B cell (primary cell): ENCODE measurements around the gene BAG3. TPM values are rescaled to one million over a fixed set of nuclear protein-coding genes. Genes with fewer than 3 reads are reported as not detected.

Experiments used
- ATAC-seq: fragments of 200-7000 bp; cut with Tn5 transposase; one replicate; pipeline ENCODE4 v1.10.0; 2021; ENCODE audit warnings: low read depth, mild to moderate bottlenecking, moderate number of reproducible peaks, moderate library complexity
- CTCF ChIA-PET: fragments of 350-600 bp; sonication (Branson Sonifier 250); formaldehyde crosslinking; loops from one replicate; lab custom pipeline; 2021; ENCODE audit warnings: antibody characterized with exemption, inconsistent platforms; lab: Charles Lee
- POLR2A ChIA-PET: fragments of 350-600 bp; sonication (Branson Sonifier 250); formaldehyde crosslinking; loops from one replicate; lab custom pipeline; 2021; ENCODE audit warnings: antibody characterized with exemption; lab: Charles Lee
- DNase-seq: peaks from one replicate; pipeline ENCODE4 v3.0.0; 2013
- H2AFZ ChIP-seq: 2 replicates; pipeline ENCODE4 v1.6.1; 2012; ENCODE audit warnings: mild to moderate bottlenecking, low read depth, low read length; ENCODE audit not compliant: insufficient read depth, poor library complexity, severe bottlenecking
- H3K27ac ChIP-seq, 2 donors: 1 replicate in 1 of 2; 2 replicates in 1 of 2; pipeline ENCODE4 v1.5.1; 2012 to 2013; ENCODE audit warnings: low read length in 2 of 2, mild to moderate bottlenecking in 2 of 2, moderate library complexity in 1 of 2
- H3K27me3 ChIP-seq, 4 experiments: fragments of 200-600 bp in 1 of 4; sonication (generic) in 1 of 4; replicated peaks in 1 of 4; 1 replicate in 2 of 4; 2 replicates in 2 of 4; pipeline versions ENCODE4 v1.6.1 to v1.7.0; 2013 to 2016; ENCODE audit warnings: low read length in 3 of 4, mild to moderate bottlenecking in 2 of 4, mixed read lengths in 1 of 4, moderate library complexity in 1 of 4; ENCODE audit not compliant: insufficient read depth in 4 of 4, control insufficient read depth in 3 of 4; ENCODE audit errors: control extremely low read depth in 1 of 4
- H3K36me3 ChIP-seq, 2 experiments: replicated peaks in 1 of 2; 1 replicate in 1 of 2; 2 replicates in 1 of 2; pipeline versions ENCODE4 v1.6.1 to v1.7.1; 2013; ENCODE audit warnings: low read length in 1 of 2; ENCODE audit not compliant: insufficient read depth in 2 of 2, control insufficient read depth in 1 of 2; ENCODE audit errors: control extremely low read depth in 1 of 2, extremely low read depth in 1 of 2
- H3K4me1 ChIP-seq, 2 donors: fragments of 200-600 bp in 1 of 2; sonication (generic) in 1 of 2; 1 replicate in 1 of 2; 2 replicates in 1 of 2; pipeline versions ENCODE4 v1.5.1 to v1.6.1; 2013 to 2017; ENCODE audit warnings: low read length in 2 of 2; ENCODE audit not compliant: control insufficient read depth in 2 of 2, insufficient read depth in 2 of 2
- H3K4me2 ChIP-seq: replicated peaks from 2 replicates; pipeline ENCODE3; 2012; ENCODE audit warnings: mild to moderate bottlenecking, low read depth, low read length; ENCODE audit not compliant: poor library complexity, severe bottlenecking
- H3K4me3 ChIP-seq, 5 experiments: fragments of 200-600 bp in 1 of 5; sonication (generic) in 1 of 5; 1 replicate in 3 of 5; 2 replicates in 2 of 5; pipeline versions ENCODE4 v1.5.1 to v1.7.0; 2011 to 2016; ENCODE audit warnings: low read length in 4 of 5, mild to moderate bottlenecking in 4 of 5, low read depth in 2 of 5, control low read depth in 1 of 5, moderate library complexity in 1 of 5; ENCODE audit not compliant: insufficient read depth in 1 of 5; ENCODE audit errors: control extremely low read depth in 1 of 5, extremely low read depth in 1 of 5
- H3K79me2 ChIP-seq: fragments of 200-600 bp; sonication (generic); one replicate; pipeline ENCODE4 v1.6.0; 2016; ENCODE audit warnings: low read length; ENCODE audit not compliant: control insufficient read depth, insufficient read depth
- H3K9ac ChIP-seq: fragments of 200-600 bp; sonication (generic); 2 replicates; pipeline ENCODE4 v1.6.1; 2017; ENCODE audit warnings: mild to moderate bottlenecking, low read length, moderate library complexity
- H3K9me3 ChIP-seq, 3 donors: one replicate each; pipeline versions ENCODE4 v1.6.1 to v1.7.1; 2013; ENCODE audit warnings: low read length in 2 of 3; ENCODE audit not compliant: control insufficient read depth in 2 of 3, insufficient read depth in 1 of 3; ENCODE audit errors: control extremely low read depth in 1 of 3
- H4K20me1 ChIP-seq: 2 replicates; pipeline ENCODE4 v1.6.0; 2012; ENCODE audit warnings: mild to moderate bottlenecking, low read length; ENCODE audit not compliant: insufficient read depth, control insufficient read depth, poor library complexity, severe bottlenecking
- H3K27ac Mint-ChIP-seq: one replicate; pipeline ENCODE4 v1.8.0; 2021; ENCODE audit warnings: mixed read lengths
- H3K27me3 Mint-ChIP-seq: one replicate; pipeline ENCODE4 v1.8.0; 2021; ENCODE audit warnings: mixed read lengths
- H3K4me1 Mint-ChIP-seq: one replicate; pipeline ENCODE4 v1.8.0; 2021; ENCODE audit warnings: mixed read lengths
- H3K4me3 Mint-ChIP-seq: one replicate; pipeline ENCODE4 v1.8.0; 2021; ENCODE audit warnings: mixed read lengths
- H3K9me3 Mint-ChIP-seq: one replicate; pipeline ENCODE4 v1.8.0; 2022; ENCODE audit warnings: mixed read lengths; ENCODE audit not compliant: insufficient read depth
- EZH2 ChIP-seq: IDR thresholded peaks from 2 replicates; pipeline ENCODE4 v1.6.1; 2012; ENCODE audit warnings: borderline replicate concordance, low read depth, mild to moderate bottlenecking, moderate library complexity, low read length; ENCODE audit not compliant: insufficient read depth, poor library complexity, severe bottlenecking
- WGBS: methylation state at CpG from one replicate; pipeline ENCODE4 v1.1.5; 2013; ENCODE audit warnings: missing lambda C conversion rate; ENCODE audit not compliant: insufficient coverage; 5-methylcytosine and 5-hydroxymethylcytosine counted together
- intact Hi-C: fragments of 100-400 bp; cut with micrococcal nuclease; formaldehyde crosslinking; loops from one replicate; pipeline ENCODE4 v1.10.0; 2022
- polyA plus RNA-seq: library from polyadenylated mRNA; depleted of rRNA; stranded (reverse); fragments of >200 nt; gene quantifications from 2 replicates; pipeline ENCODE4 v1.2.3, GENCODE V29; 2012
- total RNA-seq, 2 donors: library from RNA; stranded (reverse); fragments of 120-200 nt in 1 of 2; gene quantifications; 1 replicate in 1 of 2; 2 replicates in 1 of 2; pipeline versions ENCODE4 v1.2.3 to v1.2.4, GENCODE V29; 2013 to 2022
- TF ChIP-seq, protein P1 (sequence below): fragments of 200-600 bp; IDR thresholded peaks from one replicate; pipeline ENCODE4 v1.8.0; 2022; ENCODE audit warnings: antibody characterized with exemption, mild to moderate bottlenecking

Gene BAG3
- total and polyA plus RNA-seq, 2 donors (not counting 1 experiment from before 2014, with no cell fraction given), result 3.9 to 7.4 TPM

DNA sequence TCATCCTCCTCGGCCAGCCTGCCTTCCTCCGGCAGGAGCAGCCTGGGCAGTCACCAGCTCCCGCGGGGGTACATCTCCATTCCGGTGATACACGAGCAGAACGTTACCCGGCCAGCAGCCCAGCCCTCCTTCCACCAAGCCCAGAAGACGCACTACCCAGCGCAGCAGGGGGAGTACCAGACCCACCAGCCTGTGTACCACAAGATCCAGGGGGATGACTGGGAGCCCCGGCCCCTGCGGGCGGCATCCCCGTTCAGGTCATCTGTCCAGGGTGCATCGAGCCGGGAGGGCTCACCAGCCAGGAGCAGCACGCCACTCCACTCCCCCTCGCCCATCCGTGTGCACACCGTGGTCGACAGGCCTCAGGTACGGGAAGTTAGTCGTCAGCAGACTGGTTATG is 21.1 kb downstream of the BAG3 start:
- Histone ChIP-seq H3K9me3 (peaks cover 0 to 2% (median 0%) of the 10 kb centered on the region in 3 donors), H3K27ac (no peak overlapping the region), H2AFZ (no peak overlapping the region), H3K4me3 (no peak overlapping the region), H4K20me1 (no peaks in the 10 kb centered on the region), H3K36me3 (no peaks in the 10 kb centered on the region), H3K4me2 (no peak overlapping the region), H3K79me2 (no peaks in the 10 kb centered on the region), H3K4me1 (peaks cover 0 to 5% of the 10 kb centered on the region in 2 donors), H3K9ac (no peak overlapping the region), H3K27me3 (no peaks in the 10 kb centered on the region)
- no peaks in the 10 kb centered on the region for H3K9me3 Mint-ChIP-seq
- ATAC-seq, result no peak
- H3K27ac Mint-ChIP-seq, result no peak overlapping the region
- intact Hi-C loops, result no loop called here
- CTCF ChIA-PET, result no interaction called here
- no peak for TF ChIP-seq EZH2
- TF ChIP-seq, protein P1, sequence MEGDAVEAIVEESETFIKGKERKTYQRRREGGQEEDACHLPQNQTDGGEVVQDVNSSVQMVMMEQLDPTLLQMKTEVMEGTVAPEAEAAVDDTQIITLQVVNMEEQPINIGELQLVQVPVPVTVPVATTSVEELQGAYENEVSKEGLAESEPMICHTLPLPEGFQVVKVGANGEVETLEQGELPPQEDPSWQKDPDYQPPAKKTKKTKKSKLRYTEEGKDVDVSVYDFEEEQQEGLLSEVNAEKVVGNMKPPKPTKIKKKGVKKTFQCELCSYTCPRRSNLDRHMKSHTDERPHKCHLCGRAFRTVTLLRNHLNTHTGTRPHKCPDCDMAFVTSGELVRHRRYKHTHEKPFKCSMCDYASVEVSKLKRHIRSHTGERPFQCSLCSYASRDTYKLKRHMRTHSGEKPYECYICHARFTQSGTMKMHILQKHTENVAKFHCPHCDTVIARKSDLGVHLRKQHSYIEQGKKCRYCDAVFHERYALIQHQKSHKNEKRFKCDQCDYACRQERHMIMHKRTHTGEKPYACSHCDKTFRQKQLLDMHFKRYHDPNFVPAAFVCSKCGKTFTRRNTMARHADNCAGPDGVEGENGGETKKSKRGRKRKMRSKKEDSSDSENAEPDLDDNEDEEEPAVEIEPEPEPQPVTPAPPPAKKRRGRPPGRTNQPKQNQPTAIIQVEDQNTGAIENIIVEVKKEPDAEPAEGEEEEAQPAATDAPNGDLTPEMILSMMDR, result no peak
- 99% methylated on average over 21 of the region's 23 CpGs for WGBS
- H3K27me3 Mint-ChIP-seq, result no peaks in the 10 kb centered on the region
- H3K4me1 Mint-ChIP-seq, result no peaks in the 10 kb centered on the region
- no peak for DNase-seq
- POLR2A ChIA-PET, result no interaction called here
- H3K4me3 Mint-ChIP-seq, result no peak overlapping the region

DNA sequence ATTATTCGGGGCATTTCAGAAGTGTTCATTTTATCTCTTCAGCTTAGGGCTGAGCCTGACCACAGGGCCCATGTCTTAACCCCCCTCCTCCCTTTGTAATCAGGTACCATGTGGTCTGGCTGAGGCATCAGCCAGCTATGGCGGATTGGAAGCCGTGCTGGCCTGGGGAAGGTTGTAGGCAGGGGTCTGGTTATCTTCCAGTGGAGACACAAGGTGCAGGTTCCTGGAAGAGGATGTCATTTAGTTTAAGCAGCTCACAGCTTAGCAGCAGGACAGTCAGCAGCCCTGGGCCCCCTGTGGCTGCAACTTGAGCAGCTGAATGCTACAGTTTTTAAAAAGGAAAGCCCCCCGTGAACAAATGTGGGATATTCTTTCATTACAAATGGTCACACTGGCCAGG is 22.1 kb downstream of the BAG3 start:
- Histone ChIP-seq H2AFZ (no peak overlapping the region), H3K79me2 (no peaks in the 10 kb centered on the region), H3K9ac (no peak overlapping the region), H3K4me3 (no peak overlapping the region), H3K27ac (no peak overlapping the region), H3K36me3 (no peaks in the 10 kb centered on the region), H3K9me3 (peaks cover 0 to 2% (median 0%) of the 10 kb centered on the region in 3 donors), H3K4me1 (no peaks in the 10 kb centered on the region), H4K20me1 (no peaks in the 10 kb centered on the region), H3K4me2 (no peak overlapping the region), H3K27me3 (no peaks in the 10 kb centered on the region)
- H3K9me3 Mint-ChIP-seq, result no peaks in the 10 kb centered on the region
- H3K27ac Mint-ChIP-seq, result no peak overlapping the region
- TF ChIP-seq, protein P1, result no peak
- no peak for TF ChIP-seq EZH2
- no peak overlapping the region for H3K4me3 Mint-ChIP-seq
- CTCF ChIA-PET, result no interaction called here
- H3K4me1 Mint-ChIP-seq, result no peaks in the 10 kb centered on the region
- ATAC-seq (no peak), DNase-seq (no peak)
- POLR2A ChIA-PET, result no interaction called here
- no peaks in the 10 kb centered on the region for H3K27me3 Mint-ChIP-seq
- 100% methylated on average over 1 of the region's 4 CpGs for WGBS
- intact Hi-C loops, result no loop called here
